H9 (cell line): ENCODE results near the gene ZNF611. TPM values are rescaled to one million over a fixed set of nuclear protein-coding genes. Genes with fewer than 3 reads are reported as not detected.

Source experiments
- DNase-seq: peaks from one replicate; pipeline ENCODE4 v3.0.0-alpha.2; 2017
- H2AFZ ChIP-seq: one replicate; pipeline ENCODE4 v1.6.1; 2013; ENCODE audit warnings: mild to moderate bottlenecking, low read length, control low read depth, moderate library complexity
- H2AK5ac ChIP-seq: 2 replicates; pipeline ENCODE4 v1.6.1; 2013; ENCODE audit warnings: low read length, control low read depth, mixed read lengths; ENCODE audit not compliant: insufficient read length
- H2BK120ac ChIP-seq: one replicate; pipeline ENCODE4 v1.6.1; 2013; ENCODE audit warnings: low read depth, mild to moderate bottlenecking, low read length, control low read depth, inconsistent platforms; ENCODE audit not compliant: poor library complexity, severe bottlenecking
- H2BK12ac ChIP-seq: 2 replicates; pipeline ENCODE4 v1.6.1; 2013; ENCODE audit warnings: low read length, control low read depth, mixed read lengths, low read depth; ENCODE audit not compliant: insufficient read length
- H2BK15ac ChIP-seq: 2 replicates; pipeline ENCODE4 v1.6.1; 2013; ENCODE audit warnings: low read depth, low read length, control low read depth
- H2BK20ac ChIP-seq: one replicate; pipeline ENCODE4 v1.6.1; 2013; ENCODE audit warnings: low read depth, mild to moderate bottlenecking, low read length, control low read depth, inconsistent platforms; ENCODE audit not compliant: poor library complexity, severe bottlenecking
- H2BK5ac ChIP-seq: 2 replicates; pipeline ENCODE4 v1.6.1; 2013; ENCODE audit warnings: low read length, control low read depth, mixed read lengths; ENCODE audit not compliant: insufficient read length
- H3K14ac ChIP-seq: 2 replicates; pipeline ENCODE4 v1.6.1; 2013; ENCODE audit warnings: low read length, control low read depth; ENCODE audit not compliant: insufficient read depth
- H3K18ac ChIP-seq: 2 replicates; pipeline ENCODE4 v1.6.1; 2013; ENCODE audit warnings: low read depth, mild to moderate bottlenecking, mixed read lengths, low read length, control low read depth; ENCODE audit not compliant: insufficient read length
- H3K23ac ChIP-seq: 2 replicates; pipeline ENCODE4 v1.6.1; 2013; ENCODE audit warnings: low read length, control low read depth, mixed read lengths, low read depth; ENCODE audit not compliant: insufficient read length
- H3K23me2 ChIP-seq: 2 replicates; pipeline ENCODE4 v1.6.1; 2013; ENCODE audit warnings: low read depth, mild to moderate bottlenecking, mixed read lengths, low read length, control low read depth; ENCODE audit not compliant: insufficient read length, poor library complexity, severe bottlenecking
- H3K27ac ChIP-seq: 2 replicates; pipeline ENCODE4 v1.5.1; 2013; ENCODE audit warnings: low read length, control low read depth, mixed read lengths, low read depth; ENCODE audit not compliant: insufficient read length
- H3K27me3 ChIP-seq: 2 replicates; pipeline ENCODE4 v1.6.1; 2013; ENCODE audit warnings: low read length, control low read depth, inconsistent platforms; ENCODE audit not compliant: insufficient read depth
- H3K4ac ChIP-seq: 2 replicates; pipeline ENCODE4 v1.6.1; 2013; ENCODE audit warnings: low read depth, mild to moderate bottlenecking, control low read depth, inconsistent platforms, low read length, moderate library complexity
- H3K4me1 ChIP-seq: 2 replicates; pipeline ENCODE4 v1.6.1; 2013; ENCODE audit warnings: low read length, control low read depth, inconsistent platforms; ENCODE audit not compliant: insufficient read depth
- H3K4me2 ChIP-seq: 2 replicates; pipeline ENCODE4 v1.6.1; 2013; ENCODE audit warnings: low read length, control low read depth, mixed read lengths; ENCODE audit not compliant: insufficient read length, insufficient read depth
- H3K56ac ChIP-seq: 2 replicates; pipeline ENCODE4 v1.6.1; 2013; ENCODE audit warnings: low read depth, mild to moderate bottlenecking, mixed read lengths, low read length, control low read depth; ENCODE audit not compliant: insufficient read length
- H3K79me1 ChIP-seq: 2 replicates; pipeline ENCODE4 v1.6.1; 2013; ENCODE audit warnings: low read depth, mild to moderate bottlenecking, moderate library complexity, low read length, control low read depth, inconsistent platforms; ENCODE audit not compliant: insufficient read depth, poor library complexity, severe bottlenecking
- H3K79me2 ChIP-seq: 2 replicates; pipeline ENCODE4 v1.6.1; 2013; ENCODE audit warnings: low read length, control low read depth, inconsistent platforms; ENCODE audit not compliant: insufficient read depth
- H3K9ac ChIP-seq: 2 replicates; pipeline ENCODE4 v1.6.1; 2013; ENCODE audit warnings: low read length, control low read depth, mixed read lengths; ENCODE audit not compliant: insufficient read length; ENCODE audit errors: extremely low read depth
- H3K9me3 ChIP-seq: one replicate; pipeline ENCODE4 v1.6.1; 2013; ENCODE audit warnings: low read depth, low read length, inconsistent platforms; ENCODE audit not compliant: control insufficient read depth
- H3T11ph ChIP-seq: one replicate; pipeline ENCODE4 v1.6.1; 2013; ENCODE audit warnings: mild to moderate bottlenecking, low read length, control low read depth, inconsistent platforms
- H4K20me1 ChIP-seq: one replicate; pipeline ENCODE4 v1.6.1; 2013; ENCODE audit not compliant: control insufficient read depth, insufficient read length, insufficient read depth
- H4K5ac ChIP-seq: 2 replicates; pipeline ENCODE4 v1.6.1; 2013; ENCODE audit warnings: low read depth, mild to moderate bottlenecking, mixed read lengths, low read length, control low read depth; ENCODE audit not compliant: insufficient read length
- H4K8ac ChIP-seq: replicated peaks from 2 replicates; pipeline ENCODE4 v1.6.1; 2013; ENCODE audit warnings: low read length, control low read depth, mixed read lengths, low read depth; ENCODE audit not compliant: insufficient read length
- H4K91ac ChIP-seq: 2 replicates; pipeline ENCODE4 v1.6.1; 2013; ENCODE audit warnings: low read depth, mild to moderate bottlenecking, moderate library complexity, mixed read lengths, low read length, control low read depth; ENCODE audit not compliant: insufficient read length
- H3K27ac Mint-ChIP-seq, 3 experiments: 2 replicates in 2 of 3; 3 replicates in 1 of 3; pipeline ENCODE4 v1.8.0; 2020 to 2021; ENCODE audit warnings: mixed read lengths in 3 of 3, mild to moderate bottlenecking in 1 of 3, moderate library complexity in 1 of 3
- H3K27me3 Mint-ChIP-seq: 2 replicates; pipeline ENCODE4 v1.8.0; 2021; ENCODE audit warnings: low read depth, mild to moderate bottlenecking, moderate library complexity, mixed read lengths
- H3K36me3 Mint-ChIP-seq, 3 experiments: 2 replicates in 2 of 3; 3 replicates in 1 of 3; pipeline ENCODE4 v1.8.0; 2020 to 2021; ENCODE audit warnings: low read depth in 3 of 3, mixed read lengths in 3 of 3; ENCODE audit not compliant: insufficient read depth in 1 of 3
- H3K4me1 Mint-ChIP-seq, 2 experiments: 2 replicates each; pipeline ENCODE4 v1.8.0; 2020; ENCODE audit warnings: mixed read lengths in 2 of 2
- H3K4me3 Mint-ChIP-seq, 2 experiments: 2 replicates in 1 of 2; 3 replicates in 1 of 2; pipeline ENCODE4 v1.8.0; 2020 to 2021; ENCODE audit warnings: mild to moderate bottlenecking in 2 of 2, mixed read lengths in 2 of 2, moderate library complexity in 1 of 2
- H3K9me3 Mint-ChIP-seq, 2 experiments: 2 replicates in 1 of 2; 3 replicates in 1 of 2; pipeline ENCODE4 v1.8.0; 2020; ENCODE audit warnings: mild to moderate bottlenecking in 2 of 2, mixed read lengths in 2 of 2, moderate library complexity in 1 of 2
- WGBS: extraction: QIAGEN DNeasy Blood & Tissue Kit; methylation state at CpG from one replicate; pipeline ENCODE4 v1.1.7; 2013; ENCODE audit warnings: missing lambda C conversion rate, low lambda C conversion rate, mixed read lengths; ENCODE audit not compliant: insufficient read length; ENCODE audit errors: extremely low coverage; 5-methylcytosine and 5-hydroxymethylcytosine counted together
- total RNA-seq: library from RNA; stranded (reverse); gene quantifications from 2 replicates; pipeline ENCODE4 v1.2.1, GENCODE V29; 2021
- TF ChIP-seq, protein P1 (sequence below): fragments of 200-600 bp; sonication (generic); conservative IDR thresholded peaks from 3 replicates; pipeline ENCODE4 v1.8.0; 2021; ENCODE audit warnings: antibody characterized with exemption, mild to moderate bottlenecking

The ZNF611 gene
- total RNA-seq, 1 experiment from 2014 or later = 25.6 TPM

DNA sequence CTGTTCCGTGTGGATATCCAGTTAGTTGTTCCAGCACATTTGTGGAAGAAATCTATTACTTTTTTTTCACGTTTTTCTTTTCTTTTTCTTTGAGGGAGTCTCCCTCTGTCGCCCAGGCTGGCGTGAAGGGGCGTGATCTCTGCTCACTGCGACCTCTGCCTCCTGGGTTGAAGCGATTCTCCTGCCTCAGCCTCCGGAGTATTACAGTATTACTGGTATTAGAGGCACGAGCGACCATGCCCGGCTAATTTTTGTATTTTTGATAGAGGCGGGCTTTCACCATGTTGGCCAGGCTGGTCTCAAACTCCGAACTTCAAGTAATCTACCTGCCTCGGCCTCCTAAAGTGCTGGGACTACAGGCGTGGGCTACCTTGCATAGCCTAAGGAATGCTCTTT is 43.6 kb downstream of the ZNF611 start:
- WGBS = no CpG with 5 or more reads among the region's 15 CpGs
- H3K27me3 Mint-ChIP-seq = peaks cover 28% of the 10 kb centered on the region
- H3K4me3 Mint-ChIP-seq = peak overlapping the region; percentile 90 to 96
- DNase-seq = peak; percentile 37
- no peak overlapping the region for H2BK15ac ChIP-seq
- H3K4me1 Mint-ChIP-seq = peaks cover 21 to 24% of the 10 kb centered on the region in 2 experiments
- H2BK5ac ChIP-seq = no peak overlapping the region
- peak overlapping the region in 2 of 3 experiments; percentile 91 to 94; a peak in 3 of 7 replicates for H3K27ac Mint-ChIP-seq
- H4K5ac ChIP-seq = no peak overlapping the region
- no peak overlapping the region for H3K4ac ChIP-seq
- no peak overlapping the region for H2AFZ ChIP-seq
- peak overlapping the region; percentile 81 for H3K4me2 ChIP-seq
- no peak overlapping the region for H4K91ac ChIP-seq
- no peaks in the 10 kb centered on the region for H3K9me3 ChIP-seq
- peaks cover 0 to 2% (median 0%) of the 10 kb centered on the region in 3 experiments; a peak in 3 of 7 replicates for H3K36me3 Mint-ChIP-seq
- no peaks in the 10 kb centered on the region for H3K79me2 ChIP-seq
- H3T11ph ChIP-seq = no peak overlapping the region
- no peaks in the 10 kb centered on the region; the same call in 1 of the 2 replicates for H3K27me3 ChIP-seq
- no peak overlapping the region for H3K18ac ChIP-seq
- H3K9ac ChIP-seq = no peak overlapping the region
- H2BK120ac ChIP-seq = no peak overlapping the region
- no peak overlapping the region for H2BK20ac ChIP-seq
- H2AK5ac ChIP-seq = no peak overlapping the region
- no peaks in the 10 kb centered on the region for H3K79me1 ChIP-seq
- no peak overlapping the region for H2BK12ac ChIP-seq
- H3K27ac ChIP-seq = no peak overlapping the region
- H3K14ac ChIP-seq = no peak overlapping the region
- no peaks in the 10 kb centered on the region for H3K4me1 ChIP-seq
- TF ChIP-seq, protein P1, sequence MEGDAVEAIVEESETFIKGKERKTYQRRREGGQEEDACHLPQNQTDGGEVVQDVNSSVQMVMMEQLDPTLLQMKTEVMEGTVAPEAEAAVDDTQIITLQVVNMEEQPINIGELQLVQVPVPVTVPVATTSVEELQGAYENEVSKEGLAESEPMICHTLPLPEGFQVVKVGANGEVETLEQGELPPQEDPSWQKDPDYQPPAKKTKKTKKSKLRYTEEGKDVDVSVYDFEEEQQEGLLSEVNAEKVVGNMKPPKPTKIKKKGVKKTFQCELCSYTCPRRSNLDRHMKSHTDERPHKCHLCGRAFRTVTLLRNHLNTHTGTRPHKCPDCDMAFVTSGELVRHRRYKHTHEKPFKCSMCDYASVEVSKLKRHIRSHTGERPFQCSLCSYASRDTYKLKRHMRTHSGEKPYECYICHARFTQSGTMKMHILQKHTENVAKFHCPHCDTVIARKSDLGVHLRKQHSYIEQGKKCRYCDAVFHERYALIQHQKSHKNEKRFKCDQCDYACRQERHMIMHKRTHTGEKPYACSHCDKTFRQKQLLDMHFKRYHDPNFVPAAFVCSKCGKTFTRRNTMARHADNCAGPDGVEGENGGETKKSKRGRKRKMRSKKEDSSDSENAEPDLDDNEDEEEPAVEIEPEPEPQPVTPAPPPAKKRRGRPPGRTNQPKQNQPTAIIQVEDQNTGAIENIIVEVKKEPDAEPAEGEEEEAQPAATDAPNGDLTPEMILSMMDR = no peak
- H4K20me1 ChIP-seq = no peaks in the 10 kb centered on the region
- no peak overlapping the region for H3K23ac ChIP-seq
- peaks cover 13% of the 10 kb centered on the region for H3K23me2 ChIP-seq
- no peak overlapping the region for H4K8ac ChIP-seq
- peaks cover 3 to 4% of the 10 kb centered on the region in 2 experiments; a peak in 3 of 5 replicates for H3K9me3 Mint-ChIP-seq
- H3K56ac ChIP-seq = no peak overlapping the region
